ENCODE measurements around the gene UBL5. TPM values are rescaled to one million over a fixed set of nuclear protein-coding genes. Genes with fewer than 3 reads are reported as not detected.
"Not testable (repeated sequence)": the region's sequence is repeated elsewhere in the genome, so short reads cannot be mapped to it uniquely, and the experiment has no call there.

UBL5 gene
- total RNA-seq, 1 donor from 2014 or later, result 359 TPM

DNA sequence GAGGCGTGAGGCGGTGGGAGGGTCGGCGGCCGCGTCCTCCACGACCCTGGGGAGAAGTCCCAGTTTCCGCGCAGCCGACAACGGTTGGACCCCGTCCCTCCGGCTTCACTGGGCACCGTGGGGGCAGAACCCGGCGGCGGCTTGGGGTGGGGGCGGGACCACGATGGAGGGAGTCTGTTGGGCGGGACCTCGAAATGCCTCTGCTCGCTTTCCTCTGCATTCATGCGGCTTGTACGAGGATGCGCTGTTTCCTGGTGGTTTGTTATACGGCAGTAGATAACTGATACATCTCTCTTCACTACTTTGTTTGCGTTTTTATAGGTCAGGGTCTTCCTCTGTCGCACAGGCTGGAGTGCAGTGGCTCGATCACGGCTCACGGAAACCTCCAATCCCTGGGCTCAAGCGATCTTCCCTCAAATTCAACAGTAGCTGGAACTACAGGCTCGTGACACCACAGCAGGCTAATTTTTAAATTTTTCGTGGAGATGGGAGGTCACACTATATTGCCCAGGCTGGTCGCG is 34.6 kb upstream of the UBL5 start:
- Mint-ChIP-seq H3K4me1 (peaks cover 19% of the 10 kb centered on the region), H3K27ac (peak overlapping the region; percentile 94), H3K4me3 (peak overlapping the region; percentile 85), H3K36me3 (ENCODE audit: low read depth) (peaks cover 1% of the 10 kb centered on the region), H3K27me3 (no peaks in the 10 kb centered on the region), H3K9me3 (no peaks in the 10 kb centered on the region)
- intact Hi-C loops (cut with micrococcal nuclease), result loop anchor here (2.0 to 5.0 kb wide), 2 partner anchors 24 to 481 kb away; partner anchors contain the start of gene ZNF846
- DNase-seq, result no peak

GRCh38 chr19:9796113-9796773 is 31.5 kb upstream of the UBL5 start:
- Mint-ChIP-seq H3K4me3 (no peak overlapping the region), H3K9me3 (no peaks in the 10 kb centered on the region), H3K27ac (peak overlapping the region; percentile 63), H3K27me3 (no peaks in the 10 kb centered on the region), H3K4me1 (peaks cover 21% of the 10 kb centered on the region), H3K36me3 (ENCODE audit: low read depth) (peaks cover 1% of the 10 kb centered on the region)
- intact Hi-C loops (cut with micrococcal nuclease), result loop anchor here (1.0 to 2.0 kb wide), 8 partner anchors 11 to 655 kb away; partner anchors contain the start of genes ZNF266, ZNF317, ZNF426 and ZNF561
- peak; percentile 96 for DNase-seq

DNA sequence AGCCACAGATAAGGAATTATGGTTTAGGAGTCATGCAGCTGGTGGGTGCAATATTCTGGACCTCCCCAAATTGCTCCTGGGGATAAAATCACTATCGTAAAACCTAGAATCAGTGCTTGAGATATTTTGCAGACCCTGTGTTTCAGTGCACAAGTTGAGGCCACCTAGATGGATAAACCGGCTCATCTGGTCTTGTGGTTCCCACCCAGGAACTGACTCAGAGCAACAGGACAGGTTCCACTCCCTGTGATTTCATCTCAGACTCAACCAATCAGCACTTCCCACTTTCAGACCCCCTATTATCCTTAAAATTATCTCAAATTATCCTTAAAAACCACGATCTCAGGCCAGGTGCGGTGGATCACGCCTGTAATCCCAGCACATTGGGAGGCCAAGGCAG is 29.8 kb upstream of the UBL5 start:
- Mint-ChIP-seq H3K4me3 (no peak overlapping the region), H3K9me3 (no peaks in the 10 kb centered on the region), H3K36me3 (ENCODE audit: low read depth) (peaks cover 6% of the 10 kb centered on the region), H3K27ac (no peak overlapping the region), H3K27me3 (no peaks in the 10 kb centered on the region), H3K4me1 (peaks cover 15% of the 10 kb centered on the region)
- no peak for DNase-seq
- intact Hi-C loops (cut with micrococcal nuclease), result loop anchor here (2.0 kb wide), 2 partner anchors 211 to 657 kb away; partner anchors contain the start of gene ZNF317

DNA sequence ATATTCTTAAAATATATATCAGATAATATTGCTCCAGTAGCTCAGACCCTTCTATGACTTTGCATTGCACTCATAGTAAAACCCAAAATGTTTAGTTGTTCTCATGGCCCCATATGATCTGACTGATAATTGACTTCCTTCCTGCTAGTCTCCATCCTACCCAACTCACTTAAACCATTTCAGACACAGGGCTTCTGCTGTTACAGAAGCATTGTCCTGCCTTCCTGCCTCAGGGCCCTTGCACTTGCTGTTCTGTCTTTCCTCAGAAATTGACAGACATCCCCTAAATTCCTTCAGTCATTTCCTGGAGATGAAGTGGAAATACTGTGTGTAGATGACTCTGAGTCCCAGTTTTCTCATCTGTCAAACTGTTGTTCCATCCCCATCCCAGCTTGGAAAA is 28.6 kb upstream of the UBL5 start:
- Mint-ChIP-seq H3K27me3 (no peaks in the 10 kb centered on the region), H3K9me3 (no peaks in the 10 kb centered on the region), H3K27ac (no peak overlapping the region), H3K36me3 (ENCODE audit: low read depth) (peaks cover 7% of the 10 kb centered on the region), H3K4me1 (peaks cover 11% of the 10 kb centered on the region), H3K4me3 (no peak overlapping the region)
- intact Hi-C loops (cut with micrococcal nuclease), result no loop called here
- DNase-seq, result no peak

DNA sequence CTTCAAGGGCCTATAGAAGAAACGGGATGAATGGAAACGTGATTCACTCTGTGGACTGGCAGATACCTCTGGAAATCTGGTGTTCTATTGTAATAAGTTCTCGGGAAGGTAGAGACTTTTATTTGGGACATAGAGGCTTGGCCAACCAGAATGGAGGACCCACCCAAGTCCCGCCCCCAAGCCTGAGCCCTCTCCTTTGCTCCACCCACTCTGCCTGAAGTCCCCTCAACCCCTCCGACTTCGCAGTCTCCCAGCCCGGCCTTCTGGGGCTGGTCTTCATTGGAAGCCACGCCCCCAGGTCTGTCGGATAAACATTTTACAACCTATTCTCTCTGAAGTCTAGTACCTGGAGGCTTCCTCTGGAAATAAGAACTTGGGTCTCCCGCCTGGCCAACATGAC is 25.7 kb upstream of the UBL5 start:
- DNase-seq, result no peak
- H3K27ac Mint-ChIP-seq, result no peak overlapping the region
- peaks cover 7% of the 10 kb centered on the region for H3K36me3 Mint-ChIP-seq (ENCODE audit: low read depth)
- no peaks in the 10 kb centered on the region for H3K27me3 Mint-ChIP-seq
- H3K4me1 Mint-ChIP-seq, result peaks cover 5% of the 10 kb centered on the region
- no peaks in the 10 kb centered on the region for H3K9me3 Mint-ChIP-seq
- intact Hi-C loops (cut with micrococcal nuclease), result no loop called here
- H3K4me3 Mint-ChIP-seq, result no peak overlapping the region

GRCh38 chr19:9806803-9807202 is 20.9 kb upstream of the UBL5 start:
- Mint-ChIP-seq H3K4me3 (no peak overlapping the region), H3K9me3 (no peaks in the 10 kb centered on the region), H3K27ac (no peak overlapping the region), H3K4me1 (peaks cover 6% of the 10 kb centered on the region), H3K27me3 (no peaks in the 10 kb centered on the region), H3K36me3 (ENCODE audit: low read depth) (peaks cover 27% of the 10 kb centered on the region)
- no peak for DNase-seq
- intact Hi-C loops (cut with micrococcal nuclease), result no loop called here

GRCh38 chr19:9808855-9809824 is 18.6 kb upstream of the UBL5 start:
- no peak overlapping the region for H3K4me3 Mint-ChIP-seq
- intact Hi-C loops (cut with micrococcal nuclease), result no loop called here
- no peak for DNase-seq
- peaks cover 31% of the 10 kb centered on the region for H3K36me3 Mint-ChIP-seq (ENCODE audit: low read depth)
- no peaks in the 10 kb centered on the region for H3K27me3 Mint-ChIP-seq
- no peak overlapping the region for H3K27ac Mint-ChIP-seq
- peaks cover 3% of the 10 kb centered on the region for H3K9me3 Mint-ChIP-seq
- peaks cover 6% of the 10 kb centered on the region for H3K4me1 Mint-ChIP-seq

DNA sequence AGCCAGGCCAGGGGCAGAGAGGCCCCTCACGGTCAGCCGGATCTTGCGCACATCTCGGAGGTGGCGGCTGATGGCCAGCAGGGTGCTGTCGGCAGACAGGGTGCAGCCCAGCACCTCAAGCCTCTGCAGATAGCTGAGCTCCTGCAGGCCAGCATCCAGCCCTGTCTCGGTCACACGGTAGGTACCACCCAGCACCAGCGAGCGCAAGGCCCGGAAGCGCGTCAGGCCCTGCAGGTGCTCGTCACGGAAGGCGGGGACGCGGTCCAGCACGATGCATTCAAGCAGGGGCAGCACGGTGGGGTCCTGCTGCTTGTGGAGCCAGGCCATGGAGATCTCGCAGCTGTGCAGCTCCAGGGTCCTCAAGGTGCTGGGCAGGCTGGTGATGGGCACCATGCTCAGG is 16.6 kb upstream of the UBL5 start:
- intact Hi-C loops (cut with micrococcal nuclease), result no loop called here
- H3K36me3 Mint-ChIP-seq (ENCODE audit: low read depth), result peaks cover 43% of the 10 kb centered on the region
- H3K4me3 Mint-ChIP-seq, result no peak overlapping the region
- H3K4me1 Mint-ChIP-seq, result peaks cover 6% of the 10 kb centered on the region
- peaks cover 3% of the 10 kb centered on the region for H3K9me3 Mint-ChIP-seq
- DNase-seq, result no peak
- H3K27ac Mint-ChIP-seq, result no peak overlapping the region
- no peaks in the 10 kb centered on the region for H3K27me3 Mint-ChIP-seq

DNA sequence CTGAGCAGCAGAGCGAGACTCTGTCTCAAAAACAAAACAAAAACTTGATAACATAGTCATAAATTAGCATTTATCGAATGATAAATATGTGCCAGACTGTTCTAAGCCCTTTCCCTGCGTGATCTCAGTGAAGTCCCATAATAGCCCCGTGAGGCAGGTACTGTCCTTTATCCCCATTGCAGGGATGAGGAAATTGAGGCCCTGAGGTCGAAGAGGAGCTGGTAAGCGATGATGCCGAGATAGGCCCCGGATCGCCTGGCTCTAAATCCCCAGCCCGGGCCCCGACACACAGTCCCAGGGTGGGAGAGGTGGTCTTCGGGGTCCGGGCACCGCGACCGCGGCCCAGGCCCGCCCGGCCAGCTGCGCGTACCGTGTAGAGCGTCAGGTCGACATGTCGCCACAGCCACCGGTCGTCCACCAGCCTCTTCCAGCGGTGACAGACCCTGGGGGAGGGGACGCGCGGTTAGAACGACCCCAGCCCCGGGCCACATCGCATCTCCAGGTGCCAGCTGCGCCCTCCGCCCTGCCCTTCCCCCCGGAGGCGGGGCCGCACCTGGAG is 9.5 kb upstream of the UBL5 start:
- H3K9me3 Mint-ChIP-seq, result peaks cover 12% of the 10 kb centered on the region
- H3K4me3 Mint-ChIP-seq, result peak overlapping the region; percentile 93
- peaks cover 21% of the 10 kb centered on the region for H3K4me1 Mint-ChIP-seq
- no peak for DNase-seq
- no peaks in the 10 kb centered on the region for H3K27me3 Mint-ChIP-seq
- H3K27ac Mint-ChIP-seq, result peak overlapping the region; percentile 94
- intact Hi-C loops (cut with micrococcal nuclease), result loop anchor here (2.0 kb wide), 2 partner anchors 33 to 1897 kb away; partner anchors contain the start of gene SNAPC2
- peaks cover 28% of the 10 kb centered on the region for H3K36me3 Mint-ChIP-seq (ENCODE audit: low read depth)

DNA sequence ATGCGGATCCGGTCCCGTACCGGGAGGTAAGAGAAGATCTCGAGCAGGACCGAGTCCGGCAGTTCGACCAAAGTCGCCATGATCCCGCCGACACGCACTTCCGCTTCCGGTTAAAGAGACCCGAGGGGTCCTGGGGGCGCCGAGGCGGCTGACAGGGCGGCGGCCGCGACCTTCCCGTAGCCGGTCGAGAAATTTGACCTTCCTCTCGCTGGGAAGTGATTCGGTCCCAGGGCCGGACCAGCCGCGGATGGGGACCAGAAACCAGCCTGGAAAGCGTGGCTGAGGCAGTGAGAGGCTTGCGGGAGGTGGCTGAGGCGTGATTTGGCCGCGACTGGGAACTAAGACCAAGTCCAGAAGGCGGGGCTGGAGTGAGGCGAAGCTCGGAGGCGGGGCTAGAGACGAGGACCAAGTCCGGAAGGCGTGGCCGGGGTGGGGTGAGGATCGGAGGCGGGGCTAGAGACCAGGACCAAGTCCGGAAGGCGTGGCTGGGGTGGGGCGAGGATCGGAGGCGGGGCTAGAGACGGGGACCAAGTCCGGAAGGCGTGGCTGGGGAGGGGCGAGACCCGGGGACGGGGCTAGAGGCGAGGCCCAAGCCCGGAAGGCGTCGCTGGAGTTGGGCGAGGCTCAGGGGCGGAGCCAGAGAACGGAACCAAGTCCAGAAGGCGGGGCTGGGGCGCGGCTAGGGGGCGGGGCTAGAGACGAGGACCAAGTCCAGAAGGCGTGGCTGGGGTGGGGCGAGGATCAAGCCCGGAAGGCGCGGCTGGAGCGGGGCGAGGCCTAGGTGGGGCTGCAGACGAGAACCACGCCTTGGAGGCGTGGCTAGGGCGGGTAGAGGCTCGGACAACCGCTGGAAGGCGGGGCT is 8.8 kb upstream of the UBL5 start, which contains the start of gene FBXL12:
FBXL12 (minus strand) TSS at position 346 of the 862 bp plus-strand sequence; CDS start at position 80, 266 bp downstream.
- Mint-ChIP-seq H3K9me3 (peaks cover 10% of the 10 kb centered on the region), H3K4me3 (peak within 1 kb of the TSS; percentile 93), H3K27ac (peak within 1 kb of the TSS; percentile 94), H3K4me1 (peaks cover 22% of the 10 kb centered on the region), H3K27me3 (no peaks in the 10 kb centered on the region), H3K36me3 (ENCODE audit: low read depth) (peaks cover 27% of the 10 kb centered on the region)
- peak; percentile 100 for DNase-seq
- intact Hi-C loops (cut with micrococcal nuclease), result loop anchor here (1.0 to 2.0 kb wide), 6 partner anchors 8 to 1898 kb away; partner anchors contain the start of genes PIN1, SNAPC2, UBL5 and ZNF846

- H3K36me3 Mint-ChIP-seq (ENCODE audit: low read depth), result peaks cover 26% of the 10 kb centered on the region
- no peak for DNase-seq
- peaks cover 22% of the 10 kb centered on the region for H3K4me1 Mint-ChIP-seq
- peaks cover 9% of the 10 kb centered on the region for H3K9me3 Mint-ChIP-seq
- H3K4me3 Mint-ChIP-seq, result peak overlapping the region; percentile 93
- intact Hi-C loops (cut with micrococcal nuclease), result loop anchor here (1.0 to 2.0 kb wide), 6 partner anchors 8 to 1899 kb away; partner anchors contain the start of genes PIN1, SNAPC2, UBL5 and ZNF846
- peak overlapping the region; percentile 94 for H3K27ac Mint-ChIP-seq
- H3K27me3 Mint-ChIP-seq, result no peaks in the 10 kb centered on the region
Observed at GRCh38 chr19:9819596-9819909, 8.2 kb upstream of the UBL5 start.

DNA sequence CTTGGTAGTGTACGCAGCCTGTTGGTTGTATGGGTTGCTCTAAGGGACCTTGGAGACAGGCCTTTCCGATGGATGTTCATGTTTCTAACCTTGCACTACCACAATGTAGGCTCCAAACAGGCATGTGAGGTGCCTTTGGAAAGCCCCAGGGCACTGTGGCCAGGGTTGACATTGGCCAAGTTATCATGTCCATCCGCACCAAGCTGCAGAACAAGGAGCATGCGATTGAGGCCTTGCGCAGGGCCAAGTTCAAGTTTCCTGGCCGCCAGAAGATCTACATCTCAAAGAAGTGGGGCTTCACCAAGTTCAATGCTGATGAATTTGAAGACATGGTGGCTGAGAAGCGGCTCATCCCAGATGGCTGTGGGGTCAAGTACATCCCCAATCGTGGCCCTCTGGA is 7.7 kb upstream of the UBL5 start:
- Mint-ChIP-seq H3K4me1 (peaks cover 22% of the 10 kb centered on the region), H3K36me3 (ENCODE audit: low read depth) (peaks cover 21% of the 10 kb centered on the region), H3K27ac (peak overlapping the region; percentile 25), H3K4me3 (peak overlapping the region; percentile 93)
- H3K27me3 Mint-ChIP-seq; H3K9me3 Mint-ChIP-seq; intact Hi-C loops (cut with micrococcal nuclease); DNase-seq: not testable (repeated sequence)

DNA sequence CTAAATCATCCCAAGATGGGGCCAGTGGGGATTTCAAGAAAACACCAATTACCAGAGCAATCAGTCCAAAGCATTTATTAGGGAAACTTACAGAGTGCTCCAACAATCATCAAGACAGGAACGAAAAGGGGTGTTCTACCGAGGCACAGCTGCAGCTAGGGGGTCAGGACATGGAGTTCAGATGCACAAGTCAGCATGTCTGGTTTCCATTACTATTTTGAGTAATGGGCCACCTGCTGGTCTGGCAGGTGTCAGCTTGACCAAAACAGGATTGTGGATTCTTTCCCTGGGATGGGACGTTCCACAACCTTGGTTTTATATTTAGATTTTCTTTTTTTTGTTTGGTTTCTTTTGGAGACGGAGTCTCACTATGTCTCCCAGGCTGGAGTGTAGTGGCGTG is 3.9 kb upstream of the UBL5 start:
- Mint-ChIP-seq H3K27me3 (no peaks in the 10 kb centered on the region), H3K36me3 (ENCODE audit: low read depth) (peaks cover 18% of the 10 kb centered on the region), H3K4me3 (no peak overlapping the region), H3K27ac (no peak overlapping the region), H3K9me3 (no peaks in the 10 kb centered on the region), H3K4me1 (peaks cover 25% of the 10 kb centered on the region)
- intact Hi-C loops (cut with micrococcal nuclease), result no loop called here
- DNase-seq, result no peak
